Measurements from ENCODE around the gene CLTA. TPM values are rescaled to one million over a fixed set of nuclear protein-coding genes. Genes with fewer than 3 reads are reported as not detected.
A peak's percentile ranks its signal among the peaks of the same experiment; 100 is the strongest.

Gene CLTA
- total and polyA plus RNA-seq, 10 of the 15 experiments (the other 5 are each of a cell fraction or from before 2014, with no cell fraction given): 49.0 to 241 (median 168) TPM

GRCh38 chr9:36249189-36249588, 58.5 kb downstream of the CLTA start:
- Histone ChIP-seq H3K27me3 (replicated peaks in 1 of 2; ENCODE audit: control insufficient read depth in 2 of 2, insufficient read depth in 2 of 2, low read length in 1 of 2) (no peaks in the 10 kb centered on the region), H3K4me1 (ENCODE audit: control insufficient read depth, insufficient read depth, low read length) (peaks cover 22% of the 10 kb centered on the region), H3K4me2 (ENCODE audit: control insufficient read depth, insufficient read depth) (peak overlapping the region; percentile 95), H4K20me1 (ENCODE audit: control insufficient read depth, insufficient read depth) (no peaks in the 10 kb centered on the region), H3K36me3 (ENCODE audit: control insufficient read depth in 2 of 2, insufficient read depth in 2 of 2, low read length in 1 of 2) (peaks cover 2 to 13% of the 10 kb centered on the region in 2 experiments; a peak in 3 of 4 replicates), H3K4me3 (peak overlapping the region; percentile 12; the same call in 1 of the 2 replicates), H2AFZ (ENCODE audit: control insufficient read depth, low read depth, low read length) (no peak overlapping the region), H3K9ac (ENCODE audit: control insufficient read depth, insufficient read depth, low read length) (peak overlapping the region; percentile 29; the same call in 1 of the 2 replicates), H3K9me3 (replicated peaks; ENCODE audit: control insufficient read depth, insufficient read depth, low read length) (no peaks in the 10 kb centered on the region; the same call in 2 of the 3 replicates), H3K79me2 (ENCODE audit: control insufficient read depth, insufficient read depth, low read length) (peaks cover 6% of the 10 kb centered on the region), H3K27ac (ENCODE audit: control insufficient read depth, insufficient read depth) (peak overlapping the region; percentile 62)
- ChIA-PET SMC1A (ENCODE audit: uncharacterized antibody, unreplicated experiment) (interaction anchor here (0.6 to 4.5 kb wide), 7 partner anchors 19 to 307 kb away, joined by 3 to 32 read pairs (median 3); no protein-coding TSS in a partner anchor), POLR2A (no interaction called here), RAD21 (ENCODE audit: unreplicated experiment) (interaction anchor here (0.7 to 3.8 kb wide), 3 partner anchors 9 to 479 kb away, joined by 3 to 27 read pairs (median 3); no protein-coding TSS in a partner anchor), CTCF (interaction anchor here (0.6 to 4.0 kb wide), 10 partner anchors 9 to 201 kb away, joined by 3 to 60 read pairs (median 4); partner anchors contain the start of gene GNE)
- DNase-seq (ENCODE audit: low read depth, low spot score) (no peak), FAIRE-seq (no peak), ATAC-seq (peak; percentile 69)
- in situ Hi-C loops (cut with MboI) (no loop called here), intact Hi-C loops (cut with micrococcal nuclease; ENCODE audit: unreplicated experiment) (loop anchor here (5.0 kb wide), 2 partner anchors 308 to 478 kb away; no protein-coding TSS in a partner anchor)
- BruUV-seq (replicated peaks): no TSS peak
- WGBS (ENCODE audit: insufficient coverage, insufficient replicate concordance, low lambda C conversion rate, missing lambda C conversion rate): 3% methylated on average over 6 of the region's 6 CpGs
- peak; percentile 38; the same call in 1 of the 2 replicates for TF ChIP-seq RUNX3 (IDR thresholded peaks at IDR 0.05; ENCODE audit: low read length)
- no peak for TF ChIP-seq SPI1 (IDR thresholded peaks at IDR 0.05; ENCODE audit: borderline replicate concordance, insufficient read depth, low read depth, low read length)
- TF ChIP-seq SUZ12 (IDR thresholded peaks at IDR 0.05; ENCODE audit: unreplicated experiment): no peak
- TF ChIP-seq RELB (IDR thresholded peaks at IDR 0.05; ENCODE audit: low read depth): no peak
- no peak for TF ChIP-seq PML (IDR thresholded peaks at IDR 0.05; ENCODE audit: low read length)
- no peak for TF ChIP-seq ZBTB33 (IDR thresholded peaks at IDR 0.05)
- TF ChIP-seq STAT1 (conservative IDR thresholded peaks at IDR 0.05): no peak
- TF ChIP-seq IKZF2 (IDR thresholded peaks at IDR 0.05): 0 out of 4 replicates have a peak, but pooled peaks of 1 of the 2 experiments have one; percentile 11
- no peak for TF ChIP-seq MTA3 (IDR thresholded peaks at IDR 0.05; ENCODE audit: borderline replicate concordance, low read length)
- peak; percentile 78 for TF ChIP-seq MEF2A (IDR thresholded peaks at IDR 0.05; ENCODE audit: insufficient read depth, low read depth, low read length)
- TF ChIP-seq GATAD2B (conservative IDR thresholded peaks at IDR 0.05; ENCODE audit: low read depth): no peak
- TF ChIP-seq NFYA (IDR thresholded peaks at IDR 0.05; ENCODE audit: borderline replicate concordance, low read depth, low read length): no peak
